GM21528 (cell line): Measurements from ENCODE around the gene ATP2A2.
A peak's percentile ranks its signal among the peaks of the same experiment; 100 is the strongest.

Experiments used
- ATAC-seq: cut with Tn5 transposase; IDR thresholded peaks from one replicate; pipeline ENCODE4 v1.9.1; 2021; ENCODE audit warnings: mild to moderate bottlenecking, moderate library complexity; ENCODE audit not compliant: unreplicated experiment, low FRiP score

The ATP2A2 gene

DNA sequence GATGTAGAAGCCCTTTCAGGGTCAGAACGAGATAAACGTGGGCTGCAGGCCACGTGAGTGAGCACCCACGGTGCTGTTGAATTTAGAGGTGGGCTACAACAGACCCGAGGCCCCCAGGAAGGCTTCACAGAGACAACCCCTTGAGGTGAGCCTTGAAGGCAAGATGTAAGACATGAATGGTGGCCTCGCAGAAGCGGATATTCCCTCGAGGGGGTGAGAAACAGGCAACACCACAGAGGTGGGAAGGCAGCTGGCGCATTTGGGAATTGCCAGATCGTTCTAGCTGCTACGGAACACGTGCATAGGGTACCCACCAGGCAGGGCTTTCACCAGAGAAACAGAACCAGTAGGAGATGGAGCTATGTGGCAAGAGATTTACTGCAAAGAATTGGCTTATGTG lies 22.6 kb upstream of the ATP2A2 start:
- no peak for ATAC-seq

DNA sequence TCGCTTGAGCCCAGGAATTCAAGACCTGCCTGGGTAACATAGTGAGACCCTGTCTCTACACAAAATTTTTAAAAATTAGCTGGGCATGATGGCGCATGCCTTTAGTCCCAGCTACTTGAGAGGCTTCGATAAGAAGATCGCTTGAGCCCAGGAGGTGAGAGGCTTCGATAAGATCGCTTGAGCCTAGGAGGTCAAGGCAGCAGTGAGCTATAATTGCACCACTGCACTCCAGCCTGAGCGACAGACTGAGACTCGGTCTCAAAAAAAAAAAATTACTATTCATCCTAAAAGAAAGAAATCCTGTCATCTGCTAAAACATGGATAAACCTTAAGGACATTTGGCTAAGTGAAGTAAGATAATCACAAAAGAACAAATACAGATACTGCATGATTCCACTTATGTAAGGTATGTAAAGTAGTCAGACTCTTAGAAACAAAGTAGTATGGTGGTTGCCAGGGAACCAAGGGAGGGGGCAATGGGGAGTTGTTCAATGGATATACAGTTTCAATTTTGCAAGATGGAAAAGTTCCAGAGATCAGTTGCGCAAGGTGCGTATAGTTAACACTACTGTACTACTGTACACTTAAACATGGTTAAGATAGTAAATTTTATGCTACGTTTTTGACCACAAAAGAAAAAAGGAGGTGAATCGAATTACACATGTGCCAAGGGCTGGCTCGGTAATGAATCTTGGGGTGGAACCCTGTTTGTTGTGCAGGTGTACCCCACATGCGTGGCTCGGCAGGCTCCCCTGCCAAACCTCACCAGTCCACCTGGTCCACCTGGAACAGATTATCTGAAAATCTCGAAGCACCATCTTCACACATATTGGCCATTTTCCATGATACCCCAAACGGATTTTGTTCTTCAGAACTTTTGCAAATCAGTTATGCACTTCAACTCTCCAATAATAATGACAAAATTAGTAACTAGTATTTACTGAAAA lies 18.3 kb upstream of the ATP2A2 start:
- no peak for ATAC-seq

GRCh38 chr12:110266381-110266960 lies 14.6 kb upstream of the ATP2A2 start:
- ATAC-seq = no peak

DNA sequence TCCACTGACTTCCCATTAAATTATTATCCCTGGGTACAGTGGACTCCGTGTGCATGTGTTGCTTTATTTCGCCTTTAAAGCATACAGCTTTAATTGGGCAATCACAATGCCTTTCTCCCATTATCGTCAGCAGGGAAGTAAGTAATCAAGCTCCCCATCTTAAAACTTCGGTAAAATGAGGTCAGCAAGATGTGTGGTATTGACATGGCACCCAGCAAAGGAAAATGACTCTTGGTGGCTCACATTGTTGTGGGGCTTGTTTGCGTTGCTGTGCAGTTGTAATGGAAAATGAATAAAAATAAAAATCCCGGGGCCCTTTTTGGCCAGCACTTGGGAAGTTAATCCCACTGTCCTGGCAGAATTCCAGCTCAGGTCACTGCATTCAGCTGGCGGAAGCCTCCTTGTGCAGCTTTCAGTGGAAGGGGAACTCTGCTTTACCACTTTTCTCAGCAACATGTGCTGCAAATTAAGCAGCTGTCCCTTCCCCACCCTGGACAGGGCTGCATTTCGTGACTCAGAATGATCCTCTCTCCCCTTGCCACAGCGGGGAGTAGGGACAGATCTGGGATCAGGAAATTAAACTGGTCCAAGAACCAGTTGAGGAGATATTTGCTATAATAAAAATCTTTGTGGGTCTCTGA lies 13.9 kb upstream of the ATP2A2 start:
- ATAC-seq = no peak

DNA sequence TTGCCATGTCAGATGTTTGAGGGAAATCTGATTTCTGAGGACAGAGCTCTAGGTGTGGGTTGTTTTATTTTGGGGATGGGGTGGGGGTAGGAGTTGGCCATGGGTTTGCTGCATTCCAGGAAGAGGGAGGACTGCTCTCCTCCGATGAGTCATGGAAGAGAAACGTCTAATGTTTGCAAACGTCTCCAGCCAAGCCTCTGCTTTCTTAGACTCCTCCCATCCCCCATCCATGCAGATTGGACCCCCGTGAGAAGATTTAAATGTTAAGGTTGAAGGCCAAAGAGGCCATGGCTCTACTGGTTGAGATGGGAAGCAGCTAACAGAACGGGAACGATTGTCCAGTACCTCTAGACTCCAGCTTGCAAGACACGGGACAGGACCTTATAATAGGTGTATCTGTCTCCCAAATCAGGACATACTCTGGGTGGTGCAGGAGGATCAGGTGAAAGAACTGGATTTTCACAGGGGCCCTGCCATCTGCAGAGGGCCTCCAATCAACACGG lies 11.4 kb upstream of the ATP2A2 start:
- ATAC-seq = no peak

GRCh38 chr12:110270125-110270962 lies 10.7 kb upstream of the ATP2A2 start:
- no peak for ATAC-seq

- ATAC-seq = no peak
These were observed 10.0 kb upstream of the ATP2A2 start for GRCh38 chr12:110271015-110271414.

GRCh38 chr12:110277530-110278254 lies 3.4 kb upstream of the ATP2A2 start:
- no peak for ATAC-seq

DNA sequence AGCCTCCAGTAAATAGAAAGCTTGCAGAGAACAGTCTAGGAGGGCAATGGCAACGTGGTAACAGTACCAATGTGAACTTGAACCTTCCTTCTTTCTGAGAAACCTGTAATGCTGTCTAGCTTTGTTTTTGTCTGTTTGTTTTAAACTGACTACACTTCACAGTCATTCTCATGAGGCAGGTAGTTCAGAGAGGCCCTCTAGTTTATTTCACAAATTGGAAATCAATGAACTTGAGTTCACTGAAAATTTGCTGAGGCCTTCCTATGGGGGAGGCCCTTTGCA lies 2.9 kb upstream of the ATP2A2 start:
- ATAC-seq = no peak

DNA sequence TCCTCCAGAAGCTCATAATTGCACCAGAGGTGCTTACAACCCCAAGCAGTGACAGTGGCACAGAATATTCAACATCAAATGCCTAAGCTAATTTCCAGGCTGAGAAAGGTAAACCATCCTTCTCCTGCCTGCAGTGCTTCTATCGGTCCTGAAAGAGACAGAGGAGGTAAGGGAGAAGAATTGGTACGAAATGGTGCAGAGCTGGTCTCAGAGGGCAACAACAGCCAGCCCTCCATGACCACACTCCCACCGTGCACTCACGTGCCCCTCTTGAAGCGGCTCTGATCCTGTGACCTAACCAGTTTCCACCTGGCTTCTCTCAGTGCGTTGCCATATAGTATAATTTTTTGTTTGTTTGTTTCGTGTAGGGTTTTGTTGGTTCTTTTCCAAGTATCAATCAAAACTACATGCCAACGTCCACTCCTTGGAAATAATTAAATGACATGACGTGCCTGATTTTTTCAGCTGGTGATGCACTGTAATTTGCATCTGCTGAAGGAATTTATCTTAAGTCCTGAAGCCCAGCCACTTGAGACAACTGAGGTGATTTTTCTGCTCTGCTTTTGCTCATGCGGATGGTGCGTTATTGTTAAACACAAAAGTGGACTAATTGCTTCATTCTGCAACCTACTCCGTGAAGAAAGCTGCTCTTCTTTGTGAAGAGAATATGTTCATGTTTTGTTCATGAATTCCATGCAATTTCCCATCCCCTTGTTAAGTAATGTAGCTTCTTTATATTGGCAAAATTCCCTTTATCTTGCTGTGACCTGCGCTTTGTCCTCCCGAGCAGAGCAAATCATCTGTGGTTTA lies 1.3 kb upstream of the ATP2A2 start:
- ATAC-seq = no peak

DNA sequence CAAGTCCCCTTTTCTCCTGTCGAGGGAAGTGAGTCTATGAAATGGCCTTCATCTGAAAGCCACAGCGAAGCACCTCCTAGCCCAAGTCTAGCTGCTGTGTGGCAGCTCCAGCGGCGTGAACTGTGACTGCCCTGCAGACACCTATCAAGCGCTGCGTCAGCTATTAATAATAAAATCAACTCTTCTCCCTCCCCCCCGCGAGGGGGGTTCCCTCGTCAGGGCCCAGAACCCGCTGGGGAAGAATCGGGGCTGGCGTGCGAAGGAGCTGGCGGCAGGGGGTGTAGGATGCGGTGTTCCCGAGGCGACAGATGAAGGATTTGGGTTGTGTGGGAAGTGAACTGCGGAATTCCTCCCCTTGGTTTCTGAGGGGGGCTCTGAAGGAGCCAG lies 662 bp upstream of the ATP2A2 start:
- peak; percentile 8 for ATAC-seq

DNA sequence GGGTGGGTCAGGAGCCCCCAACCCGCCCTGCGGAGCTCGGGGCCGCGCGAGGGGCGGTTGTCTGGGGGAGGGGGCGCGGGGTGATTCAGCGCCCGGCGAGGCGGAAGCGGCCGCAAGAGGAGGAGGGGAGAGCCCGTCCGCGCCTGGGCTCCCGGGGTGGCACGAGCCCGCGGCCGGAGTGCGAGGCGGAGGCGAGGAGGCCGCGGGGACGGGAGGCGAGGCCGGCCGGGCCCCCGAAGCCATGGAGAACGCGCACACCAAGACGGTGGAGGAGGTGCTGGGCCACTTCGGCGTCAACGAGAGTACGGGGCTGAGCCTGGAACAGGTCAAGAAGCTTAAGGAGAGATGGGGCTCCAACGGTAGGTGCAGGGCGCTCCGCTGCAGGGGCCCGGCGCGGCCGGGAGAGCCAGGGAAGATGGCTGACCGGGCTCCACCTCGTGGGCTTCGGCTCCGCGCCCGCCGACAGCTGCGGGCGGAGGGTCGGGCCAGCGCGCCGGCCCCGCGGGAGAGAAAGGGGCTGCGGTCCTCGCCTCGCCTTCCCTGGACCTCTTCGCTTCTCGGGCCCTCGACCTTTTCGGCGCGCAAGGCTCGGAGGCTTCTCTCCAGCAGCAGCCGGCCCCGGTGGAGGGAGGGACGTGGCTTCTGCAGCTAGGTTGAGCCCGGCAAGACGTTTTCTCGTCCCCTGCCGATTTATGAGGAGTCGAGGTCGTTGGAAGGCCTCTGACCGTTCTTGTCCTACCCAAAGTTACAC lies 677 bp downstream of the ATP2A2 start:
- ATAC-seq = peak; percentile 52

DNA sequence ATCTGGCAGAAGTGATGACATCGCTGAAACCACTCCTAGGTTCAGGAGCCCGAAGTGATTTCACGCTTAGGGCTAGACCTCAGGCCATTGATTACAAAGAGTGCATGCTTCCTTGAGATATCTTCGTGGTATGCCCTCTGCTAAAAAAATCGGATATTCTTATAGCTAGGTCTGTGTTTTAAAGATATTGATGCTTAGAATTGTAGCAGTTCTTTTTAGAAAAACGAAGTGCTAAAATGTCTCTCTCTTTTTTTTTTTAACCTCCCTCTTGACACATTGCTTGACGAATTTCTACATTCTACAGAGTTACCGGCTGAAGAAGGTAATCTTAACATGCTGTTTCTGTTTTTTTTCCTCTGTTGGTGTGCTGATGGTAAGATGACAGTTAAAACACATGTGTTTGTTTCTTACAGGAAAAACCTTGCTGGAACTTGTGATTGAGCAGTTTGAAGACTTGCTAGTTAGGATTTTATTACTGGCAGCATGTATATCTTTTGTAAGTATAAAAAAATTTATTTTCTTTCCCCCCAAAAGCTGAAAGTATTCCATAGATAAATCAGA lies 1.3 kb downstream of the ATP2A2 start:
- peak; percentile 11 for ATAC-seq

DNA sequence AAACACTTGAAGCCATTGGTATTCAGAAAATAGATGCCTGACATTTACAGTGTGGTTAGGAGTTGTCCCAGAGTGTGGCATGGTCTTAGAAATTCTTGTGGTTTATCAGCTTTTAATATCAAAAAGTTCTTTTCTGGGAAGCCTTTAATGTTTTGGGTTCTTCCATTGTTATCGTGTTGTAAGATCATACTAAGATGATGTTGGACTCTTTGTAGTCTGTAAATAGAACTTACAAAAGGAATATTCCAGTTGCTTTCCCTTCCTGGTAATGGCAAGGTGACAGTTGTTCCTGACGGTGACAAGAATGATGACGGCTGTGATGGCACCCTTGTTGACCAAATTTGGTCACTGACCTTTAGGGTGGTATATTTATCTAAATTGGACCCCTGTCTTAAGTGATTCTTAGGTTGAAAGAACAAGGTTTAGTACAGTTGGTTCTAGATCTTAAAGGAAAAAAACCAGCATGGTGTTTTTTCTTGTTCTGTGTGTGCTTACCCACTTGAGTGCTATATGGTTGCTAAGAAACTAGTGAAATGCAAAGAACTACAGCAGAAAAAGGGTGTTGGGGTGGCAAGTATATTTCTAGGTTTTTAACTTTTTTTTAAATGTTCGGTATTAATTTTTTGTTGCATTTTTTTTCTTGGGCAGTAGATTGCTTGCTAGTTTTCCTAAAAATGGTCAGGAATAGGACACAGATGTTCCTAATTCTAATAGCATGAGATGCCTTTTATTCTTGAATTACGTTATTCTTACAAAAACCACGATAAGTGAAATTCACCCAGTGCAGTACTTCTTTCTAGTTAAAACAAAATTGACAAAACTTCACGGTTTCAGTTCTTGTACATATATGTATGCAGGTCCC lies 2.1 kb downstream of the ATP2A2 start:
- no peak for ATAC-seq

DNA sequence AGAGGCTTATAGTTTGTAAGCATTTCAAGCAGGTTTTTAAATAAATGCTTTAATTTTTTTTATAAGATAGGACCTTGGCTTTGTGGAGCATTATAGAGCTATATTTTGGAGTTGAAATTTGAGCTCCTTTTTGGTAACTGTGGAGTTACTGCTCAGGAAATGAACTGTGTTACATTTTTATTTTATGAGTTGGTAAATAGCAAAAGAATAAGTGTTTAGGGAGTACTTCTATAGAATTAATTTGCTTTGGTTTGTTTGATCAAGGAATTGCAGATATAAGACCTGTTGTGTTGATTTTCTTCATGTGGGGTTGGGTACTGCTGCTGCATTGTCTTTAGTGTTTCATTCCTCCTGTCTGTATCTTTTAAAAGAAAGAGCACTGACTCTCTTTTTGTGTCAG lies 3.5 kb downstream of the ATP2A2 start:
- no peak for ATAC-seq

GRCh38 chr12:110286623-110287022 lies 5.6 kb downstream of the ATP2A2 start:
- no peak for ATAC-seq

- ATAC-seq = no peak
These were observed 6.9 kb downstream of the ATP2A2 start for GRCh38 chr12:110287986-110288385.
